NCI-H1048 (cell line): ENCODE measurements around the gene LIN9.
"Not testable (repeated sequence)": the region's sequence is repeated elsewhere in the genome, so short reads cannot be mapped to it uniquely, and the experiment has no call there.

Experiments used
- DNase-seq: peaks from one replicate; lab custom pipeline; 2025; lab: John Stamatoyannopoulos, UW

LIN9 gene, protein sequence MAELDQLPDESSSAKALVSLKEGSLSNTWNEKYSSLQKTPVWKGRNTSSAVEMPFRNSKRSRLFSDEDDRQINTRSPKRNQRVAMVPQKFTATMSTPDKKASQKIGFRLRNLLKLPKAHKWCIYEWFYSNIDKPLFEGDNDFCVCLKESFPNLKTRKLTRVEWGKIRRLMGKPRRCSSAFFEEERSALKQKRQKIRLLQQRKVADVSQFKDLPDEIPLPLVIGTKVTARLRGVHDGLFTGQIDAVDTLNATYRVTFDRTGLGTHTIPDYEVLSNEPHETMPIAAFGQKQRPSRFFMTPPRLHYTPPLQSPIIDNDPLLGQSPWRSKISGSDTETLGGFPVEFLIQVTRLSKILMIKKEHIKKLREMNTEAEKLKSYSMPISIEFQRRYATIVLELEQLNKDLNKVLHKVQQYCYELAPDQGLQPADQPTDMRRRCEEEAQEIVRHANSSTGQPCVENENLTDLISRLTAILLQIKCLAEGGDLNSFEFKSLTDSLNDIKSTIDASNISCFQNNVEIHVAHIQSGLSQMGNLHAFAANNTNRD

DNA sequence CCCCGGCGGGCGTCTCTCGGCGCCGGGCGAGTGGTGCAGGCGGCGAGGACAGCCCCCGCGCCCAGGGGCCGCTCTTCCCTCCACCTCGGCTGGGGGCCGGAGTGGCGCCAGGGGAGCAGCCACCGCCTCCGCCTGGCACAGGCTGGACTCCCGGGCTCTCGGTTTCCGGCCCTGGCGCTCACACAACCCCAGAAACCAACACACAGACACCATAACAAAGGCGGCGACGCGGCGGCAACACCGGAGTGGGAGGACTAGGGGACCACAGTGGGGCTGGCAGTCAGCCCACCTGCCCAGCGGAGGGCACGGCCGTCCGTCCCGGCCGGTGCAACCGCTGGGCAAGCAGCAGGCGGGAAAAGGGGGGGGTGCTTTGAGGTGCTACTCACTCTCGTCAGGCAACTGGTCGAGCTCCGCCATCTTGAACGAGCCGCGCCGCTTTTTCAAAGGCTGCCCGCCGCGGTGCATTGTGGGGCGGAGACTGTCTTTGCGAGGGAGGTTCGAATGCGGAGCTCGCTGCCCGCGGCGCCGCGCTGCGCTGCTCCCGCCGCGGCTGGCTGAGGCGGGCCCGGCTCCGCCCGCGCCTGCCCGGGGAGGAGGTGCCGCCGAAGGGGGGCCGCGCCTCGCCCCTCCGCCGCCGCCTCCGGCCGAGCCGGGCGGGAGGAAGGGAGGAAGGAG is at the start of gene LIN9:
Gene LIN9, minus strand, starts transcription at position 442 of the 675 bp plus-strand sequence. Its CDS starts 25 bp downstream, at position 417.
- DNase-seq: peak; percentile 99

- no peak for DNase-seq
Measured at GRCh38 chr1:226357416-226357815, 48.5 kb upstream of the LIN9 start.

- DNase-seq: no peak
Measured at GRCh38 chr1:226355669-226356551, 46.9 kb upstream of the LIN9 start.

DNA sequence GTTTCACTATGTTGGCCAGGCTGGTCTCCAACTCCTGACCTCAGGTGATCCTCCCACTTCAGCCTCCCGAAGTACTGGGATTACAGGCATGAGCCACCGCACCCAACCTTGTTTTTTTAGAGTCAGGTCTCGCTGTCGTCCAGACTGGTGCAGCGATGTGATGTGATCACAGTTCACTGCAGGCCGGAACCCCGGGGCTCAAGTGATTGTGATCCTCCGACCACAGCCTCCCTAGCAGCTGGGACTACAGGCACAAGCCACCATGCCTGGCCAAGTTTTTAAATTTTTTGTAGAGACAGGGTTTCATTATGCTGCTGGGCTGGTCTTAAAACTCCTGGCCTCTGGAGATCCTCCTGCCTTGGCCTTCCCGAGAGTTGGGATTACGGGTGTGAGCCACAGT is 46.1 kb upstream of the LIN9 start:
- no peak for DNase-seq

- no peak for DNase-seq
Measured at GRCh38 chr1:226353698-226354525, 44.9 kb upstream of the LIN9 start.

DNA sequence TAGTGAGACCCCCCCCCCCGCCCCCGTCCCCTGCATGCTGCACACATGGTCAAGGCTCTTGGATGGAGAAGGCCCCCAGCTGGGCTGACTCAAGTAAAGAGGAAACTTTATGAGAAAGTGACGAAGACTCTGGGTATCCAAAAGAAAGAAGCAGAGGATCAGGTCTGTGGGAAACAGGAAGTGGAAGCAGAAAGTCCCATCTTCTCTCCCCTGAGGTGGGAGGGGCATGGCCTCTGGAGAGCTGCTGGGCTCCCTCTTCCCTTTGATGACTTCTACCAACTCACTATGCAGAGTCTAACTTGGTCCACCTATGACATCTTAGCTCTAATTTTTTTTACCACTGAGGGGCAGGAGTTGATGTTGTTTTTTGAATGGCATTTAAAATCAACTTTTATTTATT is 42.7 kb upstream of the LIN9 start:
- no peak for DNase-seq

DNA sequence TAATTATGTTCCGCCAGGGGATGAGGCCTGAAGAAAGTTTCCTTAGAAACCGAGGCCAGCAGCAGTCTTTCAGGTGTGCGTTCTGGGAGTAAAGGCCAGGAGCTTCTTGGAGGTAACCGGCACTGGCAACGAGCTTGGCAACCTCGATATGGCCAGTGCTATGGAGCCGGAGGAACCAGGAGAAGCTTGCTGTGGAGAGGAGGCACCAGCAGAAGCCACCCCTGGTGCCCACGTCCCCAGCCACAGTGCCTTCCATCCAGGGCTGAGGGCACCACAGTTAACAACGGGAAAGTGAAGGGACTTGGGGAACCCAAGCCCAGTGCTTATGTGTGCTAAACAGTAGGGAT is 41.5 kb upstream of the LIN9 start:
- no peak for DNase-seq

GRCh38 chr1:226349801-226350518 is 41.0 kb upstream of the LIN9 start:
- DNase-seq: no peak

GRCh38 chr1:226349081-226349480 is 40.1 kb upstream of the LIN9 start:
- DNase-seq: no peak

DNA sequence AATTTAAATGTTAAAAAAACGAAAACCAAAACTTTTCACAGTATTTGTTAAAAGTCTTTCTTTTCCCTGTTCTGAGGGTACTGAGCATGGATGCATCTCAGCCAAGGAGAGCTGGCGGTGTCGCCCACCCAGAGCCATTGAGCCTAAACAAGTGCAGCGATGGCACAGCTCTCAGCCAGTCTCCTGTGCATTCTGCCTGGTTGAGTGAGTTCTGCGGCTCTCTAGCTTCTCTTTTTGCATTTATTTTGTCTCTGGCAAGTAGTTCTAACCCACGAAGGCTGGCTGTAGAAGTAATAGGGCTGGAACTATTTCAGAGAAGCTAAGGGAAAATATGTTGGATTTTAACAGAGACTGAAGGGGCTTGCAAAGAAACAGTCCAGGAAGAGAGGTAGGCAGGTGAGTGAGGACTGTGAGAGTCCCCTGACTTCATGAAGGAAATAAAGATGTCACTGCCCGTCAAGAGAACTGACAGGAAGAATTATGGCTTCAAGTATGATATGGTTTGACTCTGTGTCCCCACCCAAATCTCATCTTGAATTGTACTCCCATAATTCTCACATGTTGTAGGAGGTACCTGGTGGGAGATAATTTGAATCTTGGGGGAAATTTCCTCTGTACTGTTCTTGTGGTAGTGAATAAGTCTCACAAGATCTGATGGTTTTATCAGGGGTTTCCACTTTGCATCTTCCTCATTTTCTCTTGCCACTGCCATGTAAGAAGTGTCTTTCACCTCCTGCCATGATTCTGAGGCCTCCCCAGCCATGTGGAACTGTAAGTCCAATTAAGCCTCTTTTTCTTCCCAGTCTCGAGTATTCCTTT is 35.7 kb upstream of the LIN9 start:
- DNase-seq: no peak

DNA sequence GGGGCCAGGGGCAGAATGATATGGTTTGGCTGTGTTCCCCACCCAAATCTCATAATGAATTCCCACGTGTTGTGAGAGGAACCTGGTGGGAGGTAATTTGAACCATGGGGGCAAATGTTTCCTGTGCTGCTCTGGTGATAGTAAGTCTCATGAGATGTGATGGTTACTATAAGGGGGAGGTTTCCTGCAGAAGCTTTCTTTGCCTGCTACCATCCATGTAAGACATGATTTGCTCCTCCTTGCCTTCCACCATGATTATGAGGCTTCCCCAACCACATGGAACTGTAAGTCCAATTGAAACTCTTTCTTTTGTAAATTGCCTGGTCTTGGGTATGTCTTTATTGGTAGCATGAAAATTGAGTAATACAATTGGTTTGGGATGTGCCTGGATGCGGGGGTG is 33.7 kb upstream of the LIN9 start:
- no peak for DNase-seq

DNA sequence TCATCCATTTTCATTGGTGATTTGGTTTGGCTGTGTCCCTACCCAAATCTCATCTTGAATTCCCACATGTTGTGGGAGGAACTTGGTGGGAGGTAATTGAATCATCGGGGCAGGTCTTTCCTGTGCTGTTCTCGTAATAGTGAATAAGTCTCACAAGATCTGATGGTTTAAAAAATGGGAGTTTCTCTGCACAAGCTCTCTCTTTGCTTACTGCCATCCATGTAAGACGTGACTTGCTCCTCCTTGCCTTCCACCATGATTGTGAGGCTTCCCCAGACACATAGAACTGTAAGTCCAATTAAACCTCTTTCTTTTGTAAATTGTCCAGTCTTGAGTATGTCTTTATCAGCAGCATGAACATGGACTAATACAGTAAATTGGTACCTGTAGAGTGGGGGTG is 31.1 kb upstream of the LIN9 start:
- DNase-seq: not testable (repeated sequence)

DNA sequence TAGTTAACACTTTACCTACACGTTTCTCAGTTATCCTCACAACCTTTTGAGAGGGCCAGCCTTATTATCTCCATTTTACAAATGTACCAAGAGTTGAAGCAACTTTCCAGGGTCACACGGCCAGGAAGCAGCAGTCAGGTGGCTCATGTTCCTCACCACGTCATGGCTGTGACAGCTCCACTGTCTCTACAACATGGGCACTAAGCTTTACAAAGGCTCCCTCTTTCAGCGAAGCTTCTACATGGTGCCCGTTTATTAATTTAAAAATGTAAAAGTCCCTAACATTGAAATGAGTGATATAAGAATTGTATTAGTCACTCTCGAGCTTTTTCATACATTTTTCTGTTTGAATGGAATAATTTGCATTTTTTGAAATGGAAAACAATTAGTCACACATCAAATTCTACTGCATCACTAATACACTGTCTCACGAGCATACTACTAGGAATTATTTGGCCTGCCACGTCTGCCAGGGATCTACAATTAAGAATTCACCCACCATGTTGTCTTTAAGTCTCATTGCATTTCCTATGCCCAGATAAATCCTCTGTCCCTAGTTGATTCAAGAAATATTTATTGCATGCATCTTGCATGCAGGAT is 28.4 kb upstream of the LIN9 start:
- no peak for DNase-seq

DNA sequence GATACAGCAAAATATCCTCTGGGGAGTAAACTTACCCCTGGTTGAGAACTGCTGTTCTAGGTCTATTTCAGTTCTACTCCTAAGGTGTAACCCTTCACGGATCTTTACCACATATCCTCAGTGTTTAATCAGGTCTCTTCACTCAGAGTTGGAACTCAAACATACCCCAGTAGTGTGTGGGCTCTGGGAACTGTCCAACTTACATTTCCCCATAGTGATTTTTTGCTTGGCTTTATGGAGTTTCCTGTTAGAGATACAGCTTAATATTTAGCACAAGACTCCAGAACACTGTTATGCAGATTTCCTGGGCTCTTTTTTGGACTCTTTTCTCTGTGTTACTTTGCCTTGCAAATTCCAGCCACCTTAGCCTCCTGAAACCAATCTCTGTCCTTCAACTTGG is 26.7 kb upstream of the LIN9 start:
- DNase-seq: no peak

DNA sequence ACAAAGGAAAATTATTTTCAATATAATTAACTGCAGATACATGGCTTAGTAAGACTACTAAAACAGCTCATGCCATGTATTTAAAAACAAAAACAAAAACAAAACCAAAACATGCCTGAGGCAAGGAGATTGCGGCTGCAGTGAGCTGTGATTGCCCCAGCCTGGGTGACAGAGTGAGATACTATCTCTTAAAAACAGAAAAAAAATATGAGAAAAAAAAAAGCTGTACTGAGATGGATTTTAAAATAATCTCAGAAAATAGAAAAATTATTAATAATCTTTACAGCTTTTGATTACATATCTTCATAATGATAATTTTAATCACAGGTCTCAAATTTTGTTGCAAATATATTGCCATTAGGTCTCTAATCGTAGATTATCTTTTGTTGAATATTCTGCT is 24.0 kb upstream of the LIN9 start:
- DNase-seq: no peak

DNA sequence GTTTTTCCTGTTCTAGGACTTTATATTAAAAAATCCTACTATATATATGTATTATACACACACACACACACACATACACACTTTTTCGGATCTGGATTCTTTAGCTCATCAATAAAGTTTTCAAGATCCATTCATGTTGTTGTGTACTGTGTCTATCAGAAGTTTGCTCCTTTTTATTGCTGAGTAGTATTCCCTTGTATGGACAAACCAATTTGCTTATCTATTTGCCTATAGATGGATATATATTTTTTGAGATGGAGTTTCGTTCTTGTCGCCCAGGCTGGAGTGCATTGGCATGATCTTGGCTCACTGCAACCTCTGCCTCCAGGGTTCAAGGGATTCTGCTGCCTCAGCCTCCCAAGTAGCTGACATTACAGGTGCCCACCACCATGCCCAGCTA is 20.3 kb upstream of the LIN9 start:
- DNase-seq: no peak

DNA sequence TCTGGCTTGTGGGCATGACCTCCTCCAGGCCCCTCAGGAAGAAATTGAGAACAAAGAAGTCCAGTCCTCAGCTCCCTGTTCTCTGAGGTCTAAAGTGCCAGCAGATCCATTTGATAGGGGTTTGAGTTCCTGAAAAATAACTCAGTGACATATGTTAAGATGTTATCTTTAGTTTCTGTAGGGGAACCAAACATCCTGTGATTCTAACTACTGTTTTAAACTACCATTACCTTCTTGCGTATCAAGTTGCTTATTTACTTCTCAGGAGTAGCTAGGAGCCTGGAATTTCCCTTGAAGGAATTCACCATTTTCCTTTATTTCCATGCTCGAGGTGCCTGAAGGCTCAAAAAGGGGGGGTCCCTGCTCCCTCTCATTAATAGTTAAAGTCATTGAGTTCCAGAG is 18.8 kb upstream of the LIN9 start:
- DNase-seq: no peak

DNA sequence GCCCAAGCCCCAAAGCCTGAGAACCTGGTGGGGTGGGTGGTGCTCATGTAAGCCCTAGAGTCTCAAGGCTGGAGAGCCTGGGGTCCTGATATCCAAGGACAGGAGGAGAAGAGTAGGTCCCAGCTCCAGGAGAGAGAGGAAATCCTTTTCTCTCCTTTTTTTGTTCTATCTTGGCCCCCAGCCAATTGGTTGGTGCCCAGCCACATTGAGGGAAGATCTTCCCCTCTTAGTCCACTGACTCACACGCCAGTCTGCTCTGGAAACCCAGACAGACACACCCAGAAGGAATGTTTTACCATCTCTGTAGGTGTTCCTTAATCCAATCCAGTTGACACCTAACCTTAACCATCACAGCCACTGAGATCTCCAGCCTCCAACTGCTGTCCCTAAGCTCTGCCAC is 16.2 kb upstream of the LIN9 start:
- DNase-seq: no peak

DNA sequence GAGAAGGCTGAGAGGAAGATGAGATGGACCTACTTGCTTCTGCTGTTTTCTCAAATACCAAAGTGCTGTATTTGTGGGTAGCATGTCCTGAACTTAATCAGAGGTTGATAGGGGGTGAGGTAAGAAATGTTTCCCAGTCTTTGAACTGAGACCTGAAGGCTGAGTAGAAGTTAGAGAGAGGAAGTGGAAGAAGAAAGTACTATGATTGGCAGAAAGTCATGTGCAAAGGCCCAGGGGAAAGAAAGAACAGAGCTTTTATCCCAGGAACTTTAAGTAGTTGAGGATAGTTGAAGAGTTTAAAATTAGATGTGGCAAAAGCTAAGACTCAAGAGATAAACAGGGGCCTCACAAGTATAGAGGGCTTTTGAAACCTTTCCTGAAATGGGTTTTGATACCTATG is 15.5 kb upstream of the LIN9 start:
- no peak for DNase-seq

DNA sequence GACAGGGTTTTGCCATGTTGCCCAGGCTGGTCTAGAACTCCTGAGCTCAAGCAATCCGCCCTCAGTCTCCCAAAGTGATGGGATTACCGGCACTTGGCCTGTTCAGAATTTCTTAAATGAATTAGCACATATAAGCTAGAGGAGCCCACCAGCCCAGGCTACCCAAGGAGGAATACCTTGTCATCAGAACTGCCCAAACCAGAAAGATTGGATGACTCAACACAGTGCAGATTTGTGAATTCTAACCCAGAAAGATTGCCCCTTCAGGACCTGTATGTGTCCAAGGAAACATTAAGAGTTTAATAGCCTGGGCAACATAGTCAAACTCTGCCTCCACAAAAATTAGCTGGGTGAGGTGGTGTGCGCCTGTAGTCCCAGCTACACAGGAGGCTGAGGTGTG is 14.0 kb upstream of the LIN9 start:
- DNase-seq: no peak
